ENCODE results near the gene PIGL.

GRCh38 chr17:16361874-16362273 is 144.9 kb downstream of the PIGL start:
- TF ChIP-seq EZH2 (IDR thresholded peaks at IDR 0.05; ENCODE audit: insufficient read depth, poor library complexity, severe bottlenecking) (no peak), EZH2phosphoT487 (IDR thresholded peaks at IDR 0.05; ENCODE audit: insufficient read depth, low read depth) (no peak)
